Neutrophil (primary cell): ENCODE measurements around the gene PLCG1.

Experiments used
- H3K27ac ChIP-seq: fragments of 200-600 bp; sonication (generic); 2 replicates; pipeline ENCODE4 v1.5.1; 2016; ENCODE audit warnings: mild to moderate bottlenecking, moderate library complexity
- H3K27me3 ChIP-seq: fragments of 200-600 bp; sonication (generic); 2 replicates; pipeline ENCODE4 v1.6.0; 2016; ENCODE audit warnings: mild to moderate bottlenecking
- H3K36me3 ChIP-seq: fragments of 200-600 bp; sonication (generic); 2 replicates; pipeline ENCODE4 v1.5.1; 2017
- H3K4me1 ChIP-seq, 2 experiments: fragments of 200-600 bp in 1 of 2; sonication (generic) in 1 of 2; 1 replicate in 1 of 2; 2 replicates in 1 of 2; pipeline versions ENCODE4 v1.5.1 to v1.6.1; 2013 to 2016; ENCODE audit warnings: low read depth in 1 of 2, low read length in 1 of 2, mild to moderate bottlenecking in 1 of 2, moderate library complexity in 1 of 2; ENCODE audit not compliant: control insufficient read depth in 1 of 2, insufficient read depth in 1 of 2
- H3K4me3 ChIP-seq, 2 experiments: fragments of 200-600 bp in 1 of 2; sonication (generic) in 1 of 2; 1 replicate in 1 of 2; 2 replicates in 1 of 2; pipeline ENCODE4 v1.5.1; 2013 to 2016; ENCODE audit warnings: low read depth in 1 of 2, low read length in 1 of 2, mild to moderate bottlenecking in 1 of 2, moderate library complexity in 1 of 2
- H3K9me3 ChIP-seq: fragments of 200-600 bp; sonication (generic); 2 replicates; pipeline ENCODE4 v1.5.1; 2016
- CTCF ChIP-seq: fragments of 200-600 bp; sonication (generic); IDR thresholded peaks from 2 replicates; pipeline ENCODE4 v1.5.1; 2016; ENCODE audit warnings: antibody characterized with exemption

Gene PLCG1

GRCh38 chr20:41168281-41169161 lies 31.2 kb downstream of the PLCG1 start:
- H3K4me3 ChIP-seq = no peak overlapping the region
- H3K36me3 ChIP-seq = no peaks in the 10 kb centered on the region
- no peak overlapping the region for H3K27ac ChIP-seq
- peaks cover 52% of the 10 kb centered on the region for H3K27me3 ChIP-seq
- no peaks in the 10 kb centered on the region for H3K9me3 ChIP-seq
- no peak for TF ChIP-seq CTCF
- H3K4me1 ChIP-seq = no peaks in the 10 kb centered on the region

- Histone ChIP-seq H3K27me3 (peaks cover 52% of the 10 kb centered on the region), H3K4me1 (no peaks in the 10 kb centered on the region), H3K36me3 (no peaks in the 10 kb centered on the region), H3K9me3 (no peaks in the 10 kb centered on the region), H3K4me3 (no peak overlapping the region), H3K27ac (no peak overlapping the region)
- TF ChIP-seq CTCF = no peak
Observed at GRCh38 chr20:41169162-41169690, 31.9 kb downstream of the PLCG1 start.

- no peak overlapping the region for H3K27ac ChIP-seq
Observed at GRCh38 chr20:41169791-41170351, 32.5 kb downstream of the PLCG1 start.

GRCh38 chr20:41170386-41171105 lies 33.2 kb downstream of the PLCG1 start:
- no peaks in the 10 kb centered on the region for H3K9me3 ChIP-seq
- H3K27me3 ChIP-seq = peaks cover 40% of the 10 kb centered on the region
- no peak overlapping the region for H3K4me3 ChIP-seq
- no peak for TF ChIP-seq CTCF
- no peaks in the 10 kb centered on the region for H3K4me1 ChIP-seq
- no peak overlapping the region for H3K27ac ChIP-seq
- H3K36me3 ChIP-seq = no peaks in the 10 kb centered on the region

More at GRCh38 chr20:41169791-41170351, 32.5 kb downstream of the PLCG1 start:
- no peaks in the 10 kb centered on the region for H3K9me3 ChIP-seq
- no peaks in the 10 kb centered on the region for H3K4me1 ChIP-seq
- no peaks in the 10 kb centered on the region for H3K36me3 ChIP-seq
- H3K27me3 ChIP-seq = peaks cover 47% of the 10 kb centered on the region
- H3K4me3 ChIP-seq = no peak overlapping the region
- TF ChIP-seq CTCF = no peak

GRCh38 chr20:41171736-41172295 lies 34.5 kb downstream of the PLCG1 start:
- Histone ChIP-seq H3K36me3 (no peaks in the 10 kb centered on the region), H3K4me1 (no peaks in the 10 kb centered on the region), H3K27ac (no peak overlapping the region), H3K4me3 (no peak overlapping the region), H3K27me3 (peaks cover 32% of the 10 kb centered on the region), H3K9me3 (no peaks in the 10 kb centered on the region)
- TF ChIP-seq CTCF = no peak
